CD14-positive monocyte (primary cell): ENCODE data around the gene EARS2. TPM values are rescaled to one million over a fixed set of nuclear protein-coding genes. Genes with fewer than 3 reads are reported as not detected.

Experiments
- DNase-seq, 3 donors: peaks; one replicate each; pipeline ENCODE4 v3.0.0-alpha.2; 2011 to 2022
- H2AFZ ChIP-seq: 2 replicates; pipeline ENCODE4 v1.6.0; 2012; ENCODE audit warnings: mild to moderate bottlenecking, low read depth, low read length, inconsistent platforms; ENCODE audit not compliant: insufficient read depth, poor library complexity, severe bottlenecking
- H3K27ac ChIP-seq, 2 donors: 1 replicate in 1 of 2; 2 replicates in 1 of 2; pipeline ENCODE4 v1.5.1; 2012 to 2013; ENCODE audit warnings: low read length in 2 of 2, control low read depth in 1 of 2, inconsistent platforms in 1 of 2, low read depth in 1 of 2, mild to moderate bottlenecking in 1 of 2
- H3K27me3 ChIP-seq, 2 donors: one replicate each; pipeline versions ENCODE4 v1.6.0 to v1.6.1; 2011 to 2013; ENCODE audit warnings: low read length in 2 of 2; ENCODE audit not compliant: control insufficient read depth in 2 of 2, insufficient read depth in 2 of 2
- H3K36me3 ChIP-seq, 2 donors: replicated peaks in 1 of 2; 1 replicate in 1 of 2; 2 replicates in 1 of 2; pipeline versions ENCODE4 v1.5.1 to v1.6.1; 2012 to 2013; ENCODE audit warnings: low read length in 2 of 2, control low read depth in 1 of 2, inconsistent platforms in 1 of 2, mild to moderate bottlenecking in 1 of 2; ENCODE audit not compliant: insufficient read depth in 2 of 2, control insufficient read depth in 1 of 2
- H3K4me1 ChIP-seq, 2 donors: 1 replicate in 1 of 2; 2 replicates in 1 of 2; pipeline versions ENCODE4 v1.5.1 to v1.6.1; 2012 to 2013; ENCODE audit warnings: low read length in 2 of 2, control low read depth in 1 of 2, inconsistent platforms in 1 of 2, mild to moderate bottlenecking in 1 of 2, moderate library complexity in 1 of 2; ENCODE audit not compliant: insufficient read depth in 2 of 2, control insufficient read depth in 1 of 2
- H3K4me2 ChIP-seq: replicated peaks from 2 replicates; pipeline ENCODE3; 2012; ENCODE audit warnings: low read length, moderate library complexity, mild to moderate bottlenecking; ENCODE audit not compliant: poor library complexity, severe bottlenecking; ENCODE audit errors: extremely low read depth
- H3K4me3 ChIP-seq, 3 experiments: fragments of 200-600 bp in 1 of 3; sonication (generic) in 1 of 3; replicated peaks in 1 of 3; 1 replicate in 2 of 3; 2 replicates in 1 of 3; pipeline ENCODE4 v1.5.1; 2011 to 2013; ENCODE audit warnings: low read length in 3 of 3, mild to moderate bottlenecking in 3 of 3, control low read depth in 2 of 3, low read depth in 2 of 3, inconsistent platforms in 1 of 3, moderate library complexity in 1 of 3
- H3K79me2 ChIP-seq: 2 replicates; pipeline ENCODE4 v1.6.0; 2012; ENCODE audit warnings: mild to moderate bottlenecking, control low read depth, inconsistent platforms, low read length, moderate library complexity; ENCODE audit not compliant: insufficient read depth
- H3K9ac ChIP-seq: 2 replicates; pipeline ENCODE4 v1.6.0; 2017; ENCODE audit warnings: low read length, mild to moderate bottlenecking; ENCODE audit not compliant: insufficient read depth, poor library complexity, severe bottlenecking
- H3K9me3 ChIP-seq, 2 donors: replicated peaks in 1 of 2; 1 replicate in 1 of 2; 2 replicates in 1 of 2; pipeline versions ENCODE4 v1.5.1 to v1.6.1; 2012 to 2013; ENCODE audit warnings: low read length in 2 of 2, control low read depth in 1 of 2; ENCODE audit not compliant: control insufficient read depth in 1 of 2, insufficient read depth in 1 of 2
- H4K20me1 ChIP-seq: 2 replicates; pipeline ENCODE4 v1.6.0; 2012; ENCODE audit warnings: mild to moderate bottlenecking, low read length, control low read depth, moderate library complexity; ENCODE audit not compliant: insufficient read depth
- H3K27ac Mint-ChIP-seq, 7 donors: one replicate each; pipeline ENCODE4 v1.8.0; 2020; ENCODE audit warnings: mild to moderate bottlenecking in 7 of 7, mixed read lengths in 7 of 7, moderate library complexity in 6 of 7, inconsistent platforms in 2 of 7
- H3K27me3 Mint-ChIP-seq, 3 donors: one replicate each; pipeline ENCODE4 v1.8.0; 2021 to 2022; ENCODE audit warnings: low read depth in 3 of 3, mild to moderate bottlenecking in 3 of 3, mixed read lengths in 3 of 3, moderate library complexity in 3 of 3, inconsistent platforms in 1 of 3
- H3K36me3 Mint-ChIP-seq, 2 donors: one replicate each; pipeline ENCODE4 v1.8.0; 2020; ENCODE audit warnings: mixed read lengths in 2 of 2, inconsistent platforms in 1 of 2, mild to moderate bottlenecking in 1 of 2
- H3K4me1 Mint-ChIP-seq: one replicate; pipeline ENCODE4 v1.8.0; 2020; ENCODE audit warnings: mild to moderate bottlenecking, mixed read lengths
- H3K4me3 Mint-ChIP-seq, 2 donors: one replicate each; pipeline ENCODE4 v1.8.0; 2020; ENCODE audit warnings: mild to moderate bottlenecking in 2 of 2, mixed read lengths in 2 of 2, moderate library complexity in 1 of 2
- H3K9me3 Mint-ChIP-seq, 7 donors: one replicate each; pipeline ENCODE4 v1.8.0; 2020 to 2022; ENCODE audit warnings: mixed read lengths in 7 of 7, mild to moderate bottlenecking in 6 of 7, moderate library complexity in 6 of 7, inconsistent platforms in 2 of 7
- WGBS: methylation state at CpG from one replicate; pipeline ENCODE4 v1.1.5; 2013; ENCODE audit warnings: missing lambda C conversion rate; ENCODE audit not compliant: insufficient coverage; 5-methylcytosine and 5-hydroxymethylcytosine counted together
- intact Hi-C, 2 donors: fragments of 100-400 bp; cut with micrococcal nuclease; formaldehyde crosslinking; loops; one replicate each; pipeline versions ENCODE4 v1.15.0 to v1.15.1; 2023
- polyA plus RNA-seq, 3 donors: library from polyadenylated mRNA; depleted of rRNA in 1 of 3; unstranded in 2 of 3; stranded (reverse) in 1 of 3; fragments of 300-500 nt in 2 of 3; fragments of >200 nt in 1 of 3; fragmentation: Illumina TruSeq in 2 of 3; gene quantifications; 1 replicate in 2 of 3; 2 replicates in 1 of 3; pipeline ENCODE4 v1.2.3, GENCODE V29; 2012 to 2021
- TF ChIP-seq, protein P1 (sequence below): fragments of 200-600 bp; IDR thresholded peaks from one replicate; pipeline ENCODE4 v1.8.0; 2022; ENCODE audit warnings: antibody characterized with exemption, mild to moderate bottlenecking

Gene EARS2
- polyA plus RNA-seq, 3 donors, result 2.9 to 4.7 (median 4.2) TPM

DNA sequence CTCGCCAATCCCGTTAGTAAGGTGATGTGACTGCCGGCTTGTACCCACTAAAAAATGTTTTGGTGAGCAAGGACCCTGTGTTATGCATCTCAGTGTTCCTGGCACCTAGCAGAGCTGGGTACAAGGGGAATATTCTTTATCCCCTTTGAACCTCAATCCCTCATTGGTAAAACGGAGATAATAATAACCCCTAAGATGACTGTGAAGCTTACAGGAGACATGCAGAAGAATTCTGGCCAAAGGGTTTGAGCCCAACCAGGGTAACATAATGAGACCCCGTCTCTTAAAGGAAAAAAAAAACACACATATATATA is 47.8 kb downstream of the EARS2 start:
- peaks cover 55% of the 10 kb centered on the region for H4K20me1 ChIP-seq
- peaks cover 51% of the 10 kb centered on the region for H3K4me1 Mint-ChIP-seq
- H3K9ac ChIP-seq, result peak overlapping the region; percentile 84
- H3K27ac Mint-ChIP-seq, result peak overlapping the region; percentile 79 to 93 (median 87)
- H3K4me1 ChIP-seq, result peaks cover 52 to 55% of the 10 kb centered on the region in 2 donors
- no peak overlapping the region for H2AFZ ChIP-seq
- TF ChIP-seq, protein P1, sequence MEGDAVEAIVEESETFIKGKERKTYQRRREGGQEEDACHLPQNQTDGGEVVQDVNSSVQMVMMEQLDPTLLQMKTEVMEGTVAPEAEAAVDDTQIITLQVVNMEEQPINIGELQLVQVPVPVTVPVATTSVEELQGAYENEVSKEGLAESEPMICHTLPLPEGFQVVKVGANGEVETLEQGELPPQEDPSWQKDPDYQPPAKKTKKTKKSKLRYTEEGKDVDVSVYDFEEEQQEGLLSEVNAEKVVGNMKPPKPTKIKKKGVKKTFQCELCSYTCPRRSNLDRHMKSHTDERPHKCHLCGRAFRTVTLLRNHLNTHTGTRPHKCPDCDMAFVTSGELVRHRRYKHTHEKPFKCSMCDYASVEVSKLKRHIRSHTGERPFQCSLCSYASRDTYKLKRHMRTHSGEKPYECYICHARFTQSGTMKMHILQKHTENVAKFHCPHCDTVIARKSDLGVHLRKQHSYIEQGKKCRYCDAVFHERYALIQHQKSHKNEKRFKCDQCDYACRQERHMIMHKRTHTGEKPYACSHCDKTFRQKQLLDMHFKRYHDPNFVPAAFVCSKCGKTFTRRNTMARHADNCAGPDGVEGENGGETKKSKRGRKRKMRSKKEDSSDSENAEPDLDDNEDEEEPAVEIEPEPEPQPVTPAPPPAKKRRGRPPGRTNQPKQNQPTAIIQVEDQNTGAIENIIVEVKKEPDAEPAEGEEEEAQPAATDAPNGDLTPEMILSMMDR, result no peak
- H3K36me3 Mint-ChIP-seq, result peaks cover 11 to 18% of the 10 kb centered on the region in 2 donors
- peak overlapping the region; percentile 83 for H3K4me2 ChIP-seq
- no peaks in the 10 kb centered on the region for H3K27me3 ChIP-seq
- peaks cover 66% of the 10 kb centered on the region for H3K79me2 ChIP-seq
- no peak for DNase-seq
- intact Hi-C loops, result loop anchor here in 1 of 2 donors (10.0 kb wide), 1 partner anchor 55 kb away; the partner anchor contains the start of gene COG7
- peaks cover 0 to 5% of the 10 kb centered on the region in 2 donors for H3K36me3 ChIP-seq
- H3K4me3 ChIP-seq, result peak overlapping the region; percentile 51 to 98 (median 94)
- peak overlapping the region; percentile 44 to 85 for H3K27ac ChIP-seq
- no peaks in the 10 kb centered on the region for H3K9me3 ChIP-seq
- no CpG with 5 or more reads among the region's 5 CpGs for whole genome bisulfite sequencing
- peaks cover 0 to 2% (median 0%) of the 10 kb centered on the region in 7 donors for H3K9me3 Mint-ChIP-seq
- H3K27me3 Mint-ChIP-seq, result peaks cover 0 to 4% (median 0%) of the 10 kb centered on the region in 3 donors
- peak overlapping the region; percentile 97 to 98 for H3K4me3 Mint-ChIP-seq

GRCh38 chr16:23508589-23509440 is 48.3 kb downstream of the EARS2 start:
- no peak for DNase-seq
- peak overlapping the region; percentile 44 to 85 for H3K27ac ChIP-seq
- peak overlapping the region; percentile 79 to 93 (median 86) for H3K27ac Mint-ChIP-seq
- peak overlapping the region; percentile 15 for H2AFZ ChIP-seq
- peak overlapping the region; percentile 97 to 98 for H3K4me3 Mint-ChIP-seq
- no peaks in the 10 kb centered on the region for H3K9me3 ChIP-seq
- intact Hi-C loops, result loop anchor here in 1 of 2 donors (10.0 kb wide), 1 partner anchor 54 kb away; the partner anchor contains the start of gene COG7
- H3K79me2 ChIP-seq, result peaks cover 72% of the 10 kb centered on the region
- WGBS, result 40% methylated on average over 21 of the region's 28 CpGs
- H3K27me3 Mint-ChIP-seq, result peaks cover 0 to 4% (median 0%) of the 10 kb centered on the region in 3 donors
- peaks cover 57% of the 10 kb centered on the region for H3K4me1 Mint-ChIP-seq
- peak overlapping the region; percentile 51 to 98 (median 94) for H3K4me3 ChIP-seq
- H3K4me1 ChIP-seq, result peaks cover 58 to 61% of the 10 kb centered on the region in 2 donors
- peak overlapping the region; percentile 83 for H3K4me2 ChIP-seq
- H3K9ac ChIP-seq, result peak overlapping the region; percentile 84
- peaks cover 11 to 17% of the 10 kb centered on the region in 2 donors for H3K36me3 Mint-ChIP-seq
- TF ChIP-seq, protein P1, result no peak
- H3K9me3 Mint-ChIP-seq, result peaks cover 0 to 2% (median 0%) of the 10 kb centered on the region in 7 donors
- peaks cover 0 to 5% of the 10 kb centered on the region in 2 donors for H3K36me3 ChIP-seq
- H3K27me3 ChIP-seq, result no peaks in the 10 kb centered on the region
- peaks cover 61% of the 10 kb centered on the region for H4K20me1 ChIP-seq
